ENCODE data around the gene CHRNA1.

Gene CHRNA1

GRCh38 chr2:174781298-174781697 is 17.0 kb upstream of the CHRNA1 start:
- Histone ChIP-seq H3K27me3 (ENCODE audit: control insufficient read depth in 1 of 2, insufficient read depth in 2 of 2, low read length in 2 of 2) (no peaks in the 10 kb centered on the region), H3K36me3 (ENCODE audit: insufficient read depth, low read length) (no peaks in the 10 kb centered on the region), H3K27ac (ENCODE audit: low read depth, low read length) (no peak overlapping the region), H3K4me1 (ENCODE audit: insufficient read depth, low read length) (no peaks in the 10 kb centered on the region), H3K4me3 (ENCODE audit: low read depth in 1 of 2, low read length in 2 of 2) (no peak overlapping the region), H3K9ac (ENCODE audit: low read length) (no peak overlapping the region), H3K9me3 (ENCODE audit: low read length) (no peaks in the 10 kb centered on the region)

- Histone ChIP-seq H3K4me1 (ENCODE audit: insufficient read depth, low read length) (no peaks in the 10 kb centered on the region), H3K4me3 (ENCODE audit: low read depth in 1 of 2, low read length in 2 of 2) (no peak overlapping the region), H3K27me3 (ENCODE audit: control insufficient read depth in 1 of 2, insufficient read depth in 2 of 2, low read length in 2 of 2) (no peaks in the 10 kb centered on the region), H3K36me3 (ENCODE audit: insufficient read depth, low read length) (no peaks in the 10 kb centered on the region), H3K9ac (ENCODE audit: low read length) (no peak overlapping the region), H3K27ac (ENCODE audit: low read depth, low read length) (no peak overlapping the region), H3K9me3 (ENCODE audit: low read length) (no peaks in the 10 kb centered on the region)
Observed at GRCh38 chr2:174780856-174781255, 16.6 kb upstream of the CHRNA1 start.

- Histone ChIP-seq H3K4me3 (ENCODE audit: low read depth in 1 of 2, low read length in 2 of 2) (no peak overlapping the region), H3K36me3 (ENCODE audit: insufficient read depth, low read length) (no peaks in the 10 kb centered on the region), H3K9ac (ENCODE audit: low read length) (no peak overlapping the region), H3K9me3 (ENCODE audit: low read length) (no peaks in the 10 kb centered on the region), H3K4me1 (ENCODE audit: insufficient read depth, low read length) (no peaks in the 10 kb centered on the region), H3K27ac (ENCODE audit: low read depth, low read length) (no peak overlapping the region), H3K27me3 (ENCODE audit: control insufficient read depth in 1 of 2, insufficient read depth in 2 of 2, low read length in 2 of 2) (no peaks in the 10 kb centered on the region)
Observed at GRCh38 chr2:174780191-174780840, 16.0 kb upstream of the CHRNA1 start.

- H3K9ac ChIP-seq (ENCODE audit: low read length): no peak overlapping the region
- no peaks in the 10 kb centered on the region for H3K4me1 ChIP-seq (ENCODE audit: insufficient read depth, low read length)
- no peak overlapping the region for H3K4me3 ChIP-seq (ENCODE audit: low read depth in 1 of 2, low read length in 2 of 2)
- H3K27ac ChIP-seq (ENCODE audit: low read depth, low read length): no peak overlapping the region
- no peaks in the 10 kb centered on the region for H3K27me3 ChIP-seq (ENCODE audit: control insufficient read depth in 1 of 2, insufficient read depth in 2 of 2, low read length in 2 of 2)
- no peaks in the 10 kb centered on the region for H3K36me3 ChIP-seq (ENCODE audit: insufficient read depth, low read length)
- H3K9me3 ChIP-seq (ENCODE audit: low read length): no peaks in the 10 kb centered on the region
Observed at GRCh38 chr2:174779361-174779928, 15.2 kb upstream of the CHRNA1 start.

GRCh38 chr2:174778085-174778981 is 14.1 kb upstream of the CHRNA1 start:
- no peaks in the 10 kb centered on the region for H3K36me3 ChIP-seq (ENCODE audit: insufficient read depth, low read length)
- no peak overlapping the region for H3K9ac ChIP-seq (ENCODE audit: low read length)
- H3K4me3 ChIP-seq (ENCODE audit: low read depth in 1 of 2, low read length in 2 of 2): no peak overlapping the region
- H3K27me3 ChIP-seq (ENCODE audit: control insufficient read depth in 1 of 2, insufficient read depth in 2 of 2, low read length in 2 of 2): no peaks in the 10 kb centered on the region
- H3K9me3 ChIP-seq (ENCODE audit: low read length): no peaks in the 10 kb centered on the region
- no peak overlapping the region for H3K27ac ChIP-seq (ENCODE audit: low read depth, low read length)
- no peaks in the 10 kb centered on the region for H3K4me1 ChIP-seq (ENCODE audit: insufficient read depth, low read length)

GRCh38 chr2:174777347-174778084 is 13.2 kb upstream of the CHRNA1 start:
- Histone ChIP-seq H3K27ac (ENCODE audit: low read depth, low read length) (no peak overlapping the region), H3K27me3 (ENCODE audit: control insufficient read depth in 1 of 2, insufficient read depth in 2 of 2, low read length in 2 of 2) (no peaks in the 10 kb centered on the region), H3K4me3 (ENCODE audit: low read depth in 1 of 2, low read length in 2 of 2) (no peak overlapping the region), H3K9ac (ENCODE audit: low read length) (no peak overlapping the region), H3K4me1 (ENCODE audit: insufficient read depth, low read length) (no peaks in the 10 kb centered on the region), H3K9me3 (ENCODE audit: low read length) (no peaks in the 10 kb centered on the region), H3K36me3 (ENCODE audit: insufficient read depth, low read length) (no peaks in the 10 kb centered on the region)

GRCh38 chr2:174776675-174777074 is 12.4 kb upstream of the CHRNA1 start:
- H3K4me1 ChIP-seq (ENCODE audit: insufficient read depth, low read length): peaks cover 7% of the 10 kb centered on the region
- no peaks in the 10 kb centered on the region for H3K36me3 ChIP-seq (ENCODE audit: insufficient read depth, low read length)
- H3K4me3 ChIP-seq (ENCODE audit: low read depth in 1 of 2, low read length in 2 of 2): no peak overlapping the region
- no peaks in the 10 kb centered on the region for H3K9me3 ChIP-seq (ENCODE audit: low read length)
- no peak overlapping the region for H3K9ac ChIP-seq (ENCODE audit: low read length)
- no peaks in the 10 kb centered on the region for H3K27me3 ChIP-seq (ENCODE audit: control insufficient read depth in 1 of 2, insufficient read depth in 2 of 2, low read length in 2 of 2)
- no peak overlapping the region for H3K27ac ChIP-seq (ENCODE audit: low read depth, low read length)

- Histone ChIP-seq H3K36me3 (ENCODE audit: insufficient read depth, low read length) (no peaks in the 10 kb centered on the region), H3K9me3 (ENCODE audit: low read length) (no peaks in the 10 kb centered on the region), H3K9ac (ENCODE audit: low read length) (no peak overlapping the region), H3K4me3 (ENCODE audit: low read depth in 1 of 2, low read length in 2 of 2) (no peak overlapping the region), H3K27me3 (ENCODE audit: control insufficient read depth in 1 of 2, insufficient read depth in 2 of 2, low read length in 2 of 2) (no peaks in the 10 kb centered on the region), H3K4me1 (ENCODE audit: insufficient read depth, low read length) (peaks cover 7% of the 10 kb centered on the region), H3K27ac (ENCODE audit: low read depth, low read length) (no peak overlapping the region)
Observed at GRCh38 chr2:174776223-174776622, 12.0 kb upstream of the CHRNA1 start.

GRCh38 chr2:174775571-174775980 is 11.3 kb upstream of the CHRNA1 start:
- Histone ChIP-seq H3K4me1 (ENCODE audit: insufficient read depth, low read length) (peaks cover 7% of the 10 kb centered on the region), H3K9me3 (ENCODE audit: low read length) (no peaks in the 10 kb centered on the region), H3K9ac (ENCODE audit: low read length) (no peak overlapping the region), H3K4me3 (ENCODE audit: low read depth in 1 of 2, low read length in 2 of 2) (no peak overlapping the region), H3K27me3 (ENCODE audit: control insufficient read depth in 1 of 2, insufficient read depth in 2 of 2, low read length in 2 of 2) (no peaks in the 10 kb centered on the region), H3K36me3 (ENCODE audit: insufficient read depth, low read length) (no peaks in the 10 kb centered on the region), H3K27ac (ENCODE audit: low read depth, low read length) (no peak overlapping the region)

GRCh38 chr2:174774886-174775285 is 10.6 kb upstream of the CHRNA1 start:
- Histone ChIP-seq H3K4me3 (ENCODE audit: low read depth in 1 of 2, low read length in 2 of 2) (no peak overlapping the region), H3K9ac (ENCODE audit: low read length) (no peak overlapping the region), H3K27ac (ENCODE audit: low read depth, low read length) (no peak overlapping the region), H3K27me3 (ENCODE audit: control insufficient read depth in 1 of 2, insufficient read depth in 2 of 2, low read length in 2 of 2) (no peaks in the 10 kb centered on the region), H3K36me3 (ENCODE audit: insufficient read depth, low read length) (no peaks in the 10 kb centered on the region), H3K9me3 (ENCODE audit: low read length) (no peaks in the 10 kb centered on the region), H3K4me1 (ENCODE audit: insufficient read depth, low read length) (peaks cover 7% of the 10 kb centered on the region)

GRCh38 chr2:174773215-174773614 is 8.9 kb upstream of the CHRNA1 start:
- no peaks in the 10 kb centered on the region for H3K36me3 ChIP-seq (ENCODE audit: insufficient read depth, low read length)
- peaks cover 7% of the 10 kb centered on the region for H3K4me1 ChIP-seq (ENCODE audit: insufficient read depth, low read length)
- no peaks in the 10 kb centered on the region for H3K27me3 ChIP-seq (ENCODE audit: control insufficient read depth in 1 of 2, insufficient read depth in 2 of 2, low read length in 2 of 2)
- no peak overlapping the region for H3K27ac ChIP-seq (ENCODE audit: low read depth, low read length)
- H3K4me3 ChIP-seq (ENCODE audit: low read depth in 1 of 2, low read length in 2 of 2): no peak overlapping the region
- no peaks in the 10 kb centered on the region for H3K9me3 ChIP-seq (ENCODE audit: low read length)
- no peak overlapping the region for H3K9ac ChIP-seq (ENCODE audit: low read length)

All from muscle layer of colon (tissue), 2 donors.